Ectodermal cell (in vitro differentiated cells): ENCODE data around the gene GEMIN4.
"Not testable (repeated sequence)": the region's sequence is repeated elsewhere in the genome, so short reads cannot be mapped to it uniquely, and the experiment has no call there.

ENCODE experiments used
- H3K27ac ChIP-seq: 2 replicates; pipeline ENCODE4 v1.7.0; 2013; ENCODE audit warnings: mild to moderate bottlenecking, low read depth, low read length; ENCODE audit not compliant: insufficient read depth, poor library complexity, severe bottlenecking
- H3K27me3 ChIP-seq: 2 replicates; pipeline ENCODE4 v1.7.0; 2013; ENCODE audit warnings: mild to moderate bottlenecking, low read length; ENCODE audit not compliant: insufficient read depth, control insufficient read depth, poor library complexity, severe bottlenecking
- H3K36me3 ChIP-seq: one replicate; pipeline ENCODE4 v1.7.0; 2013; ENCODE audit warnings: low read length; ENCODE audit not compliant: control insufficient read depth, insufficient read depth
- H3K4me1 ChIP-seq: one replicate; pipeline ENCODE4 v1.7.0; 2013; ENCODE audit warnings: low read length; ENCODE audit not compliant: control insufficient read depth, insufficient read depth
- H3K4me3 ChIP-seq: 2 replicates; pipeline ENCODE4 v1.7.0; 2013; ENCODE audit warnings: low read depth, low read length, control low read depth; ENCODE audit not compliant: insufficient read depth
- H3K9me3 ChIP-seq: 2 replicates; pipeline ENCODE4 v1.7.0; 2013; ENCODE audit warnings: mild to moderate bottlenecking, low read length, moderate library complexity; ENCODE audit not compliant: control insufficient read depth
- WGBS, 2 experiments: methylation state at CpG; one replicate each; pipeline ENCODE4 v1.1.7; 2013; ENCODE audit warnings: missing lambda C conversion rate in 2 of 2; 5-methylcytosine and 5-hydroxymethylcytosine counted together

GEMIN4 gene

DNA sequence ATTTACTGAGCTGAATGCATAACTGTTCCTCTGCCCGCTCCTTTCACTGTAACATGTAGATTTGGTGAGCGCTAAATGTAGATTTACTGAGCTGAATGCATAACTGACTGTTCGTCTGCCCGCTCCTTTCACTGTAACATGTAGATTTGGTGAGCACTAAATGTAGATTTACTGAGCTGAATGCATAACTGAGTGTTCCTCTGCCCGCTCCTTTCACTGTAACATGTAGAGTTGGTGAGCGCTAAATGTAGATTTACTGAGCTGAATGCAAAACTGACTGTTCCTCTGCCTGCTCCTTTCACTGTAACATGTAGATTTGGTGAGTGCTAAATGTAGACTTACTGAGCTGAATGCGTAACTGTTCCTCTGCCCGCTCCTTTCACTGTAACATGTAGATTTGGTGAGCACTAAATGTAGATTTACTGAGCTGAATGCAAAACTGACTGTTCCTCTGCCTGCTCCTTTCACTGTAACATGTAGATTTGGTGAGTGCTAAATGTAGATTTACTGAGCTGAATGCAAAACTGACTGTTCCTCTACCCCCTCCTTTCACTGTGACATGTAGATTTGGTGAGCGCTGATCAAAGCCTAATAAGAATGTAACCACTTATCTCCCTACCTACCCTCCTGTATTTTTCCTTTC lies 3.4 kb upstream of the GEMIN4 start:
- 95 to 96% methylated on average over 9 of the region's 9 CpGs for WGBS, 2 experiments
- H3K27ac ChIP-seq, H3K36me3 ChIP-seq, H3K4me3 ChIP-seq, H3K27me3 ChIP-seq, H3K4me1 ChIP-seq, H3K9me3 ChIP-seq: not testable (repeated sequence)

DNA sequence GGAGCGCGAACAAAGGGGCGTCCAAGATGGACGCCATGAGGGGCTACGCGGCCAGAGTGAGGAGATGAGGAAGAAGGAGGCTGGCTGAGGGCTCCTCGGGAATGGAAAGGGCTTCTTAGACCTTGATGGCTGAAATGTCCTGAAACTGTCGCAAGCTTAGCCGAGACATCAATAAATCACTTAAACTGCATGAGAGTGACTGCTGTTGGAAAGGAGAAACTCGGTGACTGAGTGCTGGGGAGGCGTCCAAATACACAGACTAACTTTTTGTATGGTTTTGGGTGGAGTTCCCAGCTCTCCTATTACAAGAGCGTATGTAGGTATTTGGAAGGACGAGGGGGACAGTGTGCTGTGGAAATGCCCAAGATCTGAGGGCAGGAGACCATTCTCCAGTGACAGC lies 1.4 kb upstream of the GEMIN4 start:
- no peak overlapping the region for H3K27ac ChIP-seq
- H3K27me3 ChIP-seq, result no peaks in the 10 kb centered on the region
- peaks cover 6% of the 10 kb centered on the region for H3K4me1 ChIP-seq
- peaks cover 3% of the 10 kb centered on the region for H3K36me3 ChIP-seq
- H3K9me3 ChIP-seq, result no peaks in the 10 kb centered on the region
- no peak overlapping the region for H3K4me3 ChIP-seq
- WGBS, 2 experiments, result 92 to 93% methylated on average over 13 of the region's 13 CpGs

DNA sequence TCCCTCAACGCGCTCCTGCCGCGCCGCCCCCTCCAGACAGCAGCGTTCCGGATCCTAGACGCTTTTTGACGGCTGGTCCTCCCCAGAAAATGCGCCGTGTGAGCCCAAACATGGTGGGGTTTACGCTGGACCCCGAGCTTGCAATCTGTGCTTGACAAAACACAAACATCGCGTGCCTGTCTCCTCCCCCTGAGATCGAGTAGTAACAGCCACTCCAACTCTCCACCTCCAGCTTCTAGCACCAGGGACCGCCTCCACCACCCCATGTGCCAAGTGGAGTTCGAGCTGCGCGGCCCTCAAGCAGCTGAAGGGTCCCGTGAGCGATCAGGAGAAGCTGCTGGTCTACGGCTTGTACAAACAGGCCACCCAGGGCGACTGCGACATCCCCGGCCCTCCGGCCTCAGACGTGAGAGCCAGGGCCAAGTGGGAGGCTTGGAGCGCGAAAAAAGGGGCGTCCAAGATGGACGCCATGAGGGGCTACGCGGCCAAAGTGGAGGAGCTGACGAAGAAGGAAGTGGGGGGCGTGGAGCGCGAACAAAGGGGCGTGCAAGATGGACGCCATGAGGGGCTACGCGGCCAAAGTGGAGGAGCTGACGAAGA lies 656 bp upstream of the GEMIN4 start:
- peaks cover 6% of the 10 kb centered on the region for H3K4me1 ChIP-seq
- no peaks in the 10 kb centered on the region for H3K9me3 ChIP-seq
- H3K27ac ChIP-seq, result peak overlapping the region; percentile 36
- peak overlapping the region; percentile 93 for H3K4me3 ChIP-seq
- no peaks in the 10 kb centered on the region for H3K27me3 ChIP-seq
- peaks cover 10% of the 10 kb centered on the region for H3K36me3 ChIP-seq
- 68% methylated on average over 40 to 43 of the region's 43 CpGs for WGBS, 2 experiments

DNA sequence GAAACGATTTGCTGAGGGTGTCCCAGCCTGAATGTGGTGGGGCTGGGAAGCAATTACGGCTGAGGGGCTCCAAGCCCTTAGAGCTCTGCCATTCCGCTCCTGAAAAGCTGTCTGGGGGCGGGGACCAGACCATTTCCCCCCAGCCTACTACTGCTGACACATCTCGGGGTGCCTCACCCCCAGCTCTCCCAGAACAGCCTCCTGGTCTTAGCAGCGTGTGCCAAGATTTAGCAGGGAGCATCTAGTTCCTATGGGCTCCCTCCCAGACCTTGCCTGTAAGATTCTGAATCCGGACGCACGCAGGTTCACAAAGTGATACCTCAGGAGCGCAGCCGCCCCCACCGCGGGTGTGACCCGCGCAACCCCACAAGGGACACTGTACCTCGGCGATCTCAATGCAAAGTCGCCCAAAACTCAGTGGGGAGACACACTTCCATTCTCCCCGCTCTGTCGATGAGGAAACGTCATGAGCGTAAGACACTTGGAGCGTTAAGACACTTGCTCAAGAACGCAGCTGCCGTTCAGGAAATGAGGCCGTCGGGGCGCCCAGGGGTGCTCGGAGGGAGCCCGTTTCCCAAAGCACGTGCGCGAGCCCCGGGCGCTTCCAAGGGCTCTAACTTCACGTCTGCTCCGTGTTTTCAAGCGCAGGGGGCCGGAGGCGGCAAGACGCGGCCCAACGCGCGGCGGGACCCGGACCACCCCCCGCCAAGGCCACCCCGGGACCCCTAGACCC lies 629 bp downstream of the GEMIN4 start:
- Histone ChIP-seq H3K4me1 (peaks cover 6% of the 10 kb centered on the region), H3K27me3 (no peaks in the 10 kb centered on the region), H3K36me3 (peaks cover 22% of the 10 kb centered on the region), H3K4me3 (peak overlapping the region; percentile 93), H3K9me3 (no peaks in the 10 kb centered on the region), H3K27ac (no peak overlapping the region)
- 4% methylated on average over 49 of the region's 49 CpGs for WGBS, 2 experiments

DNA sequence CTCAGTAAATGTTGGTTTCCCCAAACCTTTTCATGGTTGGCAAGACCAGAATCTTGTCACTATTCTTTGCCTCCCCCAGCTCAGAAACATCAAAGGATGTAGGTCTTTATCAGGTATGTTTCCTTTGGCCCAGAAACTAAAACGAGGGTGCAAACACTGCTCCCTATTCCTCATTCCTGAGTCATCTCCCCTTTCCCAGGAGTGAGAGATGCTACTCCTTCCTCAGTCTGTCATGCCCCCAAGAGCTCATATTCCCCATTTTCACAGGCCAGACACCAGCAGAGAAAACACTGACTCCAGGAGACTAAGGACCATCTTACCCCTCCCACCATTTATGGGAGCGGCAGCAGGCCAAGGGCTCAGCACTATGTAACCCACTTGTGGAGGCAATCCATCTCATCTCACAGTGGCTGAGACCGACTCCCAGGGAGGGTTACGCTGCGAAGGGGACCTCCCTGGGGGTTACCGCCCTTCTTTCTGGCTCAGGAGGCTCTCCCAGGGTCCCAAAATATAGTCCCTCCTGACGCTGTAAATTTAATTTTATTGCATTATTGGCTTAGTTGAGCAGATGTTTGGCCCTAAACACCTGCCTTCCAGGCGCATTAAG lies 1.5 kb downstream of the GEMIN4 start:
- no peaks in the 10 kb centered on the region for H3K27me3 ChIP-seq
- H3K4me3 ChIP-seq, result peak overlapping the region; percentile 93
- H3K27ac ChIP-seq, result no peak overlapping the region
- H3K9me3 ChIP-seq, result no peaks in the 10 kb centered on the region
- peaks cover 6% of the 10 kb centered on the region for H3K4me1 ChIP-seq
- WGBS, 2 experiments, result 89 to 91% methylated on average over 8 of the region's 8 CpGs
- H3K36me3 ChIP-seq, result peaks cover 30% of the 10 kb centered on the region

DNA sequence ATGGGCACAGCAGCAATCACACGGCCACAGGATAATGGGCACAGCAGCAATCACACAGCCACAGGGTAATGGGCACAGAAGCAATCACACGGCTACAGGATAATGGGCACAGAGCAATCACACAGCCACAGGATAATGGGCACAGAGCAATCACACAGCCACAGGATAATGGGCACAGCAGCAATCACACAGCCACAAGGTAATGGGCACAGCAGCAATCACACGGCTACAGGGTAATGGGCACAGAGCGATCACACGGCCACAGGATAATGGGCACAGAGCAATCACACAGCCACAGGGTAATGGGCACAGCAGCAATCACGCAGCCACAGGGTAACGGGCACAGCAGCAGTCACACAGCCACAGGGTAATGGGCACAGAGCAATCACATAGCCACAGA lies 2.7 kb downstream of the GEMIN4 start:
- not testable (repeated sequence) for H3K4me3 ChIP-seq, H3K27me3 ChIP-seq, H3K4me1 ChIP-seq, H3K9me3 ChIP-seq, H3K27ac ChIP-seq
- H3K36me3 ChIP-seq, result peaks cover 40% of the 10 kb centered on the region
- 68 to 69% methylated on average over 7 of the region's 7 CpGs for WGBS, 2 experiments

DNA sequence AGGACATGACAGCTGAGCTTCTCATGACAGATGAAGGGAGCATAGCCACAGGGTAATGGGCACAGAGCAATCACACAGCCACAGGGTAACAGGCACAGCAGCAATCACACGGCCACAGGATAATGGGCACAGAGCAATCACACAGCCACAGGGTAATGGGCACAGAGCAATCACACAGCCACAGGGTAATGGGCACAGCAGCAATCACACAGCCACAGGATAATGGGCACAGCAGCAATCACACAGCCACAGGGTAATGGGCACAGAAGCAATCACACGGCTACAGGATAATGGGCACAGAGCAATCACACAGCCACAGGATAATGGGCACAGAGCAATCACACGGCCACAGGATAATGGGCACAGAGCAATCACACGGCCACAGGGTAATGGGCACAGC lies 3.5 kb downstream of the GEMIN4 start:
- not testable (repeated sequence) for H3K4me1 ChIP-seq, H3K4me3 ChIP-seq, H3K27me3 ChIP-seq, H3K27ac ChIP-seq, H3K9me3 ChIP-seq
- 92 to 97% methylated on average over 4 of the region's 4 CpGs for WGBS, 2 experiments
- H3K36me3 ChIP-seq, result peaks cover 43% of the 10 kb centered on the region

DNA sequence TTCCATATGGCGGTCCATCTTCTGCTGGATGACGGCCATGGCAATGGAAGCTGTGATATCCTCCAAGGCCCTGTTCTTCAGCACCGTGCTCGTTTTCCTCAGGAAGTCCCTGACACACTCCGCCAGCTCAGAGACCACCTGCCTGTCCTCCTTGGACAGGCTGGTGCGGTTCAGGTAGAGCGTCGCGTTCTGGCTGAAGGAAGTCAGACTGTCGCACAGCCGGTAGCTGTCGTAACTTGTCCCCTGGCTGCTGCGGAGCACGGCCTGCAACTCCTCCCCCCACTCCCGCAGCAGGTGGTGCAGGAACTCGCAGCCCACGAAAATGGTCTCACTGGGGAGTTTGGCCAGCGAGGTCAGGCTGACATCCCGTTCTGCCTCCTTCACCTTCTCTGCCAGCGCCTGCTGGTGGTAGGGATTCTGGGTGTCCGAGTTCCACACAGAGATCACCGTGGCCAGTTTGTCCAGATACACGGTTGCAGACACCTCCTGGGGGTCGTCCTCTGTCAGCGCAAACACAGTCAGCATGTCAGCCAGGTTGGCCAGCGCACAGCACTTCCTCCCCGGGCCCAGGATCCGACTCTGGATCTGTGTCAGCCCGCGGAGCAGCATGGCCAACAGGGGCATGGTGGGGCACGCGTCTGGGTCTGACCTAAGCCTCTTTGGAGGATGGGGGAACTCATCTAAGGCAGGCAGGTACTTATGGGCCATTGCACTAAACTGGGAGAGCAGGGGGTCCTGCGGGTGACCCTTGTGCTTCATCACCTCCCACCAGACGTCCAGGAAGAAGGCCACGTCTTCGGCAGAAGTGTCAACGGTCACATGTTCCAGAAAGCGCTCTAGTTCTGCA lies 5.1 kb downstream of the GEMIN4 start:
- Histone ChIP-seq H3K4me1 (peaks cover 6% of the 10 kb centered on the region), H3K27ac (no peak overlapping the region), H3K27me3 (no peaks in the 10 kb centered on the region), H3K4me3 (no peak overlapping the region), H3K36me3 (peaks cover 47% of the 10 kb centered on the region), H3K9me3 (no peaks in the 10 kb centered on the region)
- WGBS, 2 experiments, result 94% methylated on average over 38 of the region's 38 CpGs

DNA sequence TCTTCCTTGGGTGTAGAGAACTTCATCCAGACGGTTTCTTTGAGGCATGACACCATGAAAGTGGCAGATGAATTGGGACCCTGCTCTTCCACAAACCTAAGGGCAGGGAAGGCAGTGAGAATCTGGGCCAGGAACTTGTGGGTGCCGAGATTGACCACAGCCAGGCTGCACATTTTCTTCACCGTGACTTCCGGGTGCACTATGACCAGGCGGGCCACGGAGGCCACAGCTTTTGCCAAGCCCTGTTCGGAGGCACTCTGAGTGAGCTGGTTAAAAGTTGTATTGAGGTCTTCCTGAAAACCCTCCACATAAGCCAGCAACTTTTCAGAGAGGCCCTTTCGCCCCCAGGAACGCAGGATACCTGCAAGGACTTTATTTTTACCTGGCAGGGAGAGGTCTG lies 5.9 kb downstream of the GEMIN4 start:
- Histone ChIP-seq H3K4me3 (no peak overlapping the region), H3K4me1 (peaks cover 6% of the 10 kb centered on the region), H3K27ac (no peak overlapping the region), H3K27me3 (no peaks in the 10 kb centered on the region), H3K36me3 (peaks cover 55% of the 10 kb centered on the region), H3K9me3 (no peaks in the 10 kb centered on the region)
- 96 to 98% methylated on average over 9 of the region's 9 CpGs for WGBS, 2 experiments
